Right lobe of liver (tissue), 6 donors: ENCODE measurements around the gene CLCN4. TPM values are rescaled to one million over a fixed set of nuclear protein-coding genes. Genes with fewer than 3 reads are reported as not detected.

Experiments
- ATAC-seq, 4 donors: fragments of 200-7000 bp; cut with Tn5 transposase; one replicate each; pipeline ENCODE4 v1.9.1; 2020; ENCODE audit warnings: mild to moderate bottlenecking in 4 of 4, moderate library complexity in 4 of 4
- DNase-seq, 3 donors: peaks; one replicate each; pipeline ENCODE4 v3.0.0-alpha.2; 2020
- H3K27ac ChIP-seq, 3 donors: fragments of 200-600 bp; one replicate each; pipeline ENCODE4 v1.8.0; 2022
- H3K27me3 ChIP-seq, 2 donors: fragments of 200-600 bp; one replicate each; pipeline ENCODE4 v1.8.0; 2022
- H3K36me3 ChIP-seq, 4 donors: fragments of 200-600 bp; sonication (generic) in 1 of 4; one replicate each; pipeline versions ENCODE4 v1.5.1 to v1.8.0; 2017 to 2022; ENCODE audit warnings: control low read depth in 1 of 4
- H3K4me1 ChIP-seq, 4 donors: fragments of 200-600 bp; sonication (generic) in 1 of 4; one replicate each; pipeline versions ENCODE4 v1.5.1 to v1.8.0; 2017 to 2022; ENCODE audit warnings: control low read depth in 1 of 4
- H3K4me3 ChIP-seq, 3 donors: fragments of 200-600 bp; one replicate each; pipeline ENCODE4 v1.8.0; 2022
- H3K9me3 ChIP-seq, 4 donors: fragments of 200-600 bp; sonication (generic) in 1 of 4; one replicate each; pipeline versions ENCODE4 v1.5.1 to v1.8.0; 2017 to 2022; ENCODE audit warnings: control low read depth in 1 of 4
- CTCF ChIP-seq, 4 donors: fragments of 200-600 bp in 3 of 4; fragments of 450-650 bp in 1 of 4; IDR thresholded peaks; one replicate each; pipeline versions ENCODE4 v1.5.1 to v1.8.0; 2016 to 2022; ENCODE audit warnings: antibody characterized with exemption in 4 of 4, mild to moderate bottlenecking in 2 of 4
- POLR2A ChIP-seq: fragments of 450-650 bp; IDR thresholded peaks from one replicate; pipeline ENCODE4 v1.6.1; 2017; ENCODE audit warnings: antibody characterized with exemption, mild to moderate bottlenecking
- WGBS: methylation state at CpG from one replicate; pipeline ENCODE4 v1.1.6; 2018; ENCODE audit warnings: low coverage, low lambda C conversion rate; ENCODE audit not compliant: insufficient coverage; ENCODE audit errors: missing lambda C conversion rate; 5-methylcytosine and 5-hydroxymethylcytosine counted together
- intact Hi-C, 2 donors: fragments of 100-400 bp; cut with DNase I; formaldehyde crosslinking; loops; one replicate each; pipeline versions ENCODE4 v1.11.2 to v1.14.1; 2022
- total RNA-seq, 6 experiments: library from RNA; depleted of rRNA in 2 of 6; stranded (reverse); fragments of >200 nt in 2 of 6; fragmentation: NEBNext Ultra II Directional in 3 of 6; extraction: Animal tissue kit (Norgen Biotek cat#: 25700) in 3 of 6; gene quantifications; one replicate each; pipeline versions ENCODE4 v1.1.0 to v1.2.4, GENCODE V29; 2016 to 2023
- donor health status: DM: no; HTN: yes; CAD: no.
- donor health status: DM: no; HTN: no; CAD: no.
- donor health status: DM: no; HTN: no; CAD: no.
- donor health status: DM: no; HTN: yes; CAD: no.
- donor health status: DM: no; HTN: yes; CAD: no.

The CLCN4 gene
- total RNA-seq, 6 experiments from 2014 or later: 3.5 to 5.5 (median 4.0) TPM

- Histone ChIP-seq H3K27me3 (no peaks in the 10 kb centered on the region), H3K36me3 (no peaks in the 10 kb centered on the region), H3K9me3 (no peaks in the 10 kb centered on the region), H3K27ac (no peak overlapping the region), H3K4me1 (no peaks in the 10 kb centered on the region), H3K4me3 (no peak overlapping the region)
- WGBS: 12% methylated on average over 16 of the region's 16 CpGs
- intact Hi-C loops: loop anchor here (5.0 kb wide), 1 partner anchor 122 kb away; no protein-coding TSS in a partner anchor
- DNase-seq: peak in 2 of 3 donors; percentile 58 to 64
- TF ChIP-seq CTCF (IDR thresholded peaks at IDR 0.05) (peak; percentile 99 to 100 (median 100)), POLR2A (no peak)
- peak; percentile 93 to 98 (median 96) for ATAC-seq
These were observed 37.3 kb upstream of the CLCN4 start for GRCh38 chrX:10119399-10119990.

GRCh38 chrX:10120331-10120730 is 36.4 kb upstream of the CLCN4 start:
- intact Hi-C loops: no loop called here
- no peak overlapping the region for H3K27ac ChIP-seq
- ATAC-seq (no peak), DNase-seq (no peak)
- H3K27me3 ChIP-seq: no peaks in the 10 kb centered on the region
- H3K36me3 ChIP-seq: no peaks in the 10 kb centered on the region
- 72% methylated on average over 8 of the region's 8 CpGs for WGBS
- TF ChIP-seq CTCF (IDR thresholded peaks at IDR 0.05) (no peak), POLR2A (no peak)
- no peaks in the 10 kb centered on the region for H3K9me3 ChIP-seq
- H3K4me1 ChIP-seq: no peaks in the 10 kb centered on the region
- H3K4me3 ChIP-seq: no peak overlapping the region

GRCh38 chrX:10120828-10121227 is 35.9 kb upstream of the CLCN4 start:
- Histone ChIP-seq H3K9me3 (no peaks in the 10 kb centered on the region), H3K4me1 (no peaks in the 10 kb centered on the region), H3K27ac (no peak overlapping the region), H3K27me3 (no peaks in the 10 kb centered on the region), H3K36me3 (no peaks in the 10 kb centered on the region), H3K4me3 (no peak overlapping the region)
- 65% methylated on average over 6 of the region's 7 CpGs for WGBS
- DNase-seq (peak in 1 of 3 donors; percentile 57), ATAC-seq (no peak)
- intact Hi-C loops: no loop called here
- no peak for TF ChIP-seq CTCF (IDR thresholded peaks at IDR 0.05)
- TF ChIP-seq POLR2A: no peak

- no peaks in the 10 kb centered on the region for H3K4me1 ChIP-seq
- WGBS: 68% methylated on average over 9 of the region's 9 CpGs
- no peak overlapping the region for H3K27ac ChIP-seq
- intact Hi-C loops: no loop called here
- no peaks in the 10 kb centered on the region for H3K9me3 ChIP-seq
- TF ChIP-seq CTCF (IDR thresholded peaks at IDR 0.05) (no peak), POLR2A (no peak)
- peak in 1 of 3 donors; percentile 56 for DNase-seq
- no peaks in the 10 kb centered on the region for H3K36me3 ChIP-seq
- H3K4me3 ChIP-seq: no peak overlapping the region
- no peak for ATAC-seq
- no peaks in the 10 kb centered on the region for H3K27me3 ChIP-seq
These were observed 35.0 kb upstream of the CLCN4 start for GRCh38 chrX:10121787-10122186.
